Activated naive CD8-positive, alpha-beta T cell treated with anti-CD3 and anti-CD28 coated beads for 36 hours (primary cell): ENCODE measurements around the gene SLC16A10. TPM values are rescaled to one million over a fixed set of nuclear protein-coding genes. Genes with fewer than 3 reads are reported as not detected.
"Not testable (repeated sequence)": the region's sequence is repeated elsewhere in the genome, so short reads cannot be mapped to it uniquely, and the experiment has no call there.

Experiments
- DNase-seq: peaks from one replicate; pipeline ENCODE4 v3.0.0; 2021
- H3K27ac Mint-ChIP-seq: one replicate; pipeline ENCODE4 v1.8.0; 2022; ENCODE audit warnings: mild to moderate bottlenecking, moderate library complexity, mixed read lengths
- H3K27me3 Mint-ChIP-seq: one replicate; pipeline ENCODE4 v1.8.0; 2022; ENCODE audit warnings: mild to moderate bottlenecking, mixed read lengths
- H3K36me3 Mint-ChIP-seq: one replicate; pipeline ENCODE4 v1.8.0; 2021; ENCODE audit warnings: mild to moderate bottlenecking, mixed read lengths
- H3K4me1 Mint-ChIP-seq: one replicate; pipeline ENCODE4 v1.8.0; 2021; ENCODE audit warnings: mixed read lengths
- H3K4me3 Mint-ChIP-seq: one replicate; pipeline ENCODE4 v1.8.0; 2022; ENCODE audit warnings: mild to moderate bottlenecking, moderate library complexity, mixed read lengths
- H3K9me3 Mint-ChIP-seq: one replicate; pipeline ENCODE4 v1.8.0; 2022; ENCODE audit warnings: mixed read lengths
- total RNA-seq, 2 experiments: library from RNA; stranded (reverse); gene quantifications; one replicate each; pipeline ENCODE4 v1.2.3, GENCODE V29; 2021

The SLC16A10 gene
- total RNA-seq, 2 experiments from 2014 or later, result 12.0 to 13.4 TPM

DNA sequence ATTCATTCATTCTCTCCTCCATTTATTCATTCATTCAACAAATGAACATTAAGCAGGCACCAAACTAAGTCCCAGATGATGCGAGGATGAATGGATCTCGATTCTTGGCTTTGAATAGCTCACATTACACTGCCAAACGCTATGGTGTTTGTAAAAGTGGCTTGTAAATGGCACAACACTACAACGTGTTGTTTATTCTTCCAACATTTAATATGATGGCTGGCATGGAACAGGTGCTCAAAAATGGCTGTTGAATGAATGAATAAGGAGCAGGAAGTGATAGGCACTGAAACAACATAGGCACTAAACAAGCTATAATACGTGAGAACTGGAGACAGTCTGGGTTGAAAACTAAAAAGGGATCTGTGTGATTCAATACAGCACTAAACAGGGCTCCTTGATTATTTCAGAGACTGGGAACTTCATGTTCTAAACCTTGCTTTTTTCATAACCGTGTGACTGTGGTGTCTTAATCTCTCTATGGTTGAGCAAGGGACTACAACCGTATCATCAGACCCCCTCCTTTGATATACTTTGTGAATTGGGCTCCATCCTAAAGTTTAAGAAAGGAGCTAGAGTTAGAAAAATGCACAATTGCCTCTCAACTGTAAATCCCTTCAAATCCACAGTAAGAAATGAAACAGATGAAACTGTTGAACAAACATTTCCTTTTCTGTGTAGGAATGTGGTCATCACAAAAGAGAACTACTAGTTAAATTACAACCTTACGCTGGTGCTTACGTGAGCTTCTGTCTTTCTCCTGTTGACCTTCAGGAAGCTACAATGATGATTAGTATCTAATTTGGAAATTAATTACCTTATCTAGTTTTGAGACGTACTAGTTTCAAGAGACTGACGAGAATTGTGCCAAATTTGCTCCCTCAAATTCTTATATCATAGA, 16.9 kb upstream of the SLC16A10 start:
- H3K27me3 Mint-ChIP-seq, result no peaks in the 10 kb centered on the region
- no peak overlapping the region for H3K27ac Mint-ChIP-seq
- no peak overlapping the region for H3K4me3 Mint-ChIP-seq
- DNase-seq, result no peak
- H3K4me1 Mint-ChIP-seq, result no peaks in the 10 kb centered on the region
- H3K9me3 Mint-ChIP-seq, result no peaks in the 10 kb centered on the region
- H3K36me3 Mint-ChIP-seq, result no peaks in the 10 kb centered on the region

DNA sequence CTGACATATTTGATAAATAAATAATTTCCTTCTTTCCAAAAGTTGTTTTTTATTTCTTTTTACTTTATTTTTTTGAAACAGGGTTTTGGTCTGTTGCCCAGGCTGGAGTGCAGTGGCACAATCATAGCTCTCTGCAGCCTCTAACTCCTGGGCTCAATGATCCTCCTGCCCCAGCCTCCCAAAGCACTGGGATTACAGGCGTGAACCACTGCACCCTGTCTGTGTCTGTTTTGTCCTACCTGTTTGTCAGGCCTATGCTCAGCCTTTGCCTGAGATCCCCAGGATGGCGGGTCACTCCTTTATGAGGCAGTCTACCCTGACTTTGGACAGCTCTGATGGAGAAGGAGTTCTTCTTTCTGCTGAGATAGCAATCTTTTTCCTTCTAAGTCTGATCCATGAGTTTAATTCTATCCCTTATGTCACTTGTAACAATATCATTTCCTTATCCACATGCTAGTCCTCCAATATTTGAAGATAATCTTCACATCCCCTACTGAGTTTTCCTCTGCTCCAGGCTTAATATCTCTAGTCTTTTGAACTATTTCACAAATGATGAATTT, 14.4 kb upstream of the SLC16A10 start:
- Mint-ChIP-seq H3K27me3 (no peaks in the 10 kb centered on the region), H3K9me3 (no peaks in the 10 kb centered on the region)

DNA sequence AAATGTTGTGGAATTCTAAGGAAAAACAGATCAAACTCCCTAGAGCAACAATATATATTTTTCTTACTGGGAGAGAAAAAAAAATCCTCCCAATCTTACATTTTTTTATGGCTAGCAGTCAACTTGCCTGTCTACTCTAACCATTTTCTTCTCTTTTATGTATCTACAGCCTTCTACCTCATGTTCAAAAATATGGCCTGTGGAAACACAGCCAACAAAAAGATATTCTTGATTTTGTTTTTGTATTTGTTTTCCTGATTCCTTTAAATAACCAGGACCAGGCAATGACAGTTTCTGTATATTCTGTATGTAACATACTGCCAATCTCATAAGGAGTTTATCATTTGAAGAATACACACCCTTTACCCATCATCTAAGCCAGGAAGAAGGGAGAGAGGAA, 13.0 kb upstream of the SLC16A10 start:
- Mint-ChIP-seq H3K9me3 (no peaks in the 10 kb centered on the region), H3K4me1 (peaks cover 3% of the 10 kb centered on the region), H3K36me3 (no peaks in the 10 kb centered on the region), H3K27me3 (no peaks in the 10 kb centered on the region), H3K27ac (no peak overlapping the region), H3K4me3 (no peak overlapping the region)
- no peak for DNase-seq

More for the DNA sequence above, 14.4 kb upstream of the SLC16A10 start:
- Mint-ChIP-seq H3K4me1 (peaks cover 3% of the 10 kb centered on the region), H3K4me3 (no peak overlapping the region), H3K27ac (no peak overlapping the region), H3K36me3 (no peaks in the 10 kb centered on the region)
- DNase-seq, result no peak

DNA sequence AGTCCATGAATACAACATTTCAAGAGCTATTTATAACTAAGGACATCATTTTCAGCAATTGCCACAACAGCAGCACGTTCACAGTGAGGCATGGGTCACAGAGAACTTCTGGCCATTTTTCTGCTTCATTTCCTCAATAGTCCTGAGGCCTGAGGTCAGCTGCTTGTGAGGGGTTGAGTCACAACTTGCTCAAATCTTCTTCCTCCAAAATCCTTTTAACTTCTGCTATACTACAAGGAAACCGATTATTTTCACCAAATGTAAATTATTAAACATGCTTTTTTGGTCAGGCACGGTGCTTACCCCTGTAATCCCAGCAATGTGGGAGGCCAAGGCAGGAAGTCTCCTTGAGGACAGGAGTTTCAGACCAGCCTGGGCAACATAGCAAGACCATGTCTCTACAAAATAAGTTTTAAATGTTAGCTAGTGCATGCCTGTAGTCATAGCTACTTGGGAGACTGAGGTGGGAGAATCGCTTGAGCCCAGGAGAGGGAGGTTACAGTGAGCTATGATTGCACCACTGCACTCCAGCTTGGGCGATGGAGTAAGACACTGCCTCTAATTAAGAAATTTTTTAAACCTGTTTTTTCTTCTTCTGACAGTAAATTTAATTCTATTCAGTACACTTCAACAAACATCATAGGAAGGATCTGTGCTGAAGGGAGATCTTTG, 11.1 kb upstream of the SLC16A10 start:
- H3K36me3 Mint-ChIP-seq, result no peaks in the 10 kb centered on the region
- H3K4me1 Mint-ChIP-seq, result peaks cover 3% of the 10 kb centered on the region
- H3K27ac Mint-ChIP-seq, result no peak overlapping the region
- no peaks in the 10 kb centered on the region for H3K27me3 Mint-ChIP-seq
- DNase-seq, result no peak
- H3K9me3 Mint-ChIP-seq, result no peaks in the 10 kb centered on the region
- no peak overlapping the region for H3K4me3 Mint-ChIP-seq

DNA sequence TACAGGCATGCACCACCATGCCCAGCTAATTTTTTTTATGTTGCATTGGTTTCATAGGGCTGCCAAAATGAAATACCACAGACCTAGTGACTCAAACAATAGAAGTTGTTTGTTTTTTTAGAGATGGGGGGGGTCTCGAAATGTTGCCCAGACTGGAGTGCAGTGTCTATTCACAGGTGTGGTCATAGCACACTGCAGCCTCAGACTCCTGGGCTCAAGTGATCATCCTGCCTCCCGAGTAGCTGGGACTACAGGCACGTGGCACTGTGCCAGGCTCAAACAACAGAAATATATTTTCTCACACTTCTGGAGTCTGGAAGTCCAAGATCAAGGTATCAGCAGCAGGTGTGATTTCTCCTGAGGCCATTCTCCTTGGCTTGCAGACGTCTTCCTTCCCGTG, 6.6 kb upstream of the SLC16A10 start:
- Mint-ChIP-seq H3K4me1 (peaks cover 1% of the 10 kb centered on the region), H3K4me3 (no peak overlapping the region), H3K36me3 (no peaks in the 10 kb centered on the region), H3K9me3 (no peaks in the 10 kb centered on the region), H3K27me3 (no peaks in the 10 kb centered on the region), H3K27ac (no peak overlapping the region)
- no peak for DNase-seq

DNA sequence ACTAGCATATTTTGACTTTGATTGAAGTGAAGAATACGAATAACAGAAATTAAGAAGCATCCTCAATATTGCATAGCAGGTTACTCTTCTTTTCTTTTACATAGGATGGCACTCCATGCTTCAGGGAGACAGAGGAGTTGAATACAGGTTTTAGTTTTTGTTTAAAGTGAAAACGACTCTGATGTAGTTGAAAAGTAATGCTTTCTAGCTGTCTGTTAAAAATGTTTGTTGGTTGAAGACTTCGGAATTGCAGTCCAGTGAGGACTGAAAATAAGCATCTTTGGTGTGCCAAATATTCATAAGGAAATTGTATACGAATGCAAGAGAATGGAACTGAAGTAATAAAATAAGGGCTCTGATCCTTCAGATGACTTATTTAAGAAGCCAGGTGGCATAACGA, 618 bp upstream of the SLC16A10 start:
- Mint-ChIP-seq H3K4me1 (peaks cover 33% of the 10 kb centered on the region), H3K9me3 (no peaks in the 10 kb centered on the region), H3K4me3 (peak overlapping the region; percentile 79), H3K27ac (peak overlapping the region; percentile 63), H3K36me3 (no peaks in the 10 kb centered on the region), H3K27me3 (no peaks in the 10 kb centered on the region)
- DNase-seq, result no peak

DNA sequence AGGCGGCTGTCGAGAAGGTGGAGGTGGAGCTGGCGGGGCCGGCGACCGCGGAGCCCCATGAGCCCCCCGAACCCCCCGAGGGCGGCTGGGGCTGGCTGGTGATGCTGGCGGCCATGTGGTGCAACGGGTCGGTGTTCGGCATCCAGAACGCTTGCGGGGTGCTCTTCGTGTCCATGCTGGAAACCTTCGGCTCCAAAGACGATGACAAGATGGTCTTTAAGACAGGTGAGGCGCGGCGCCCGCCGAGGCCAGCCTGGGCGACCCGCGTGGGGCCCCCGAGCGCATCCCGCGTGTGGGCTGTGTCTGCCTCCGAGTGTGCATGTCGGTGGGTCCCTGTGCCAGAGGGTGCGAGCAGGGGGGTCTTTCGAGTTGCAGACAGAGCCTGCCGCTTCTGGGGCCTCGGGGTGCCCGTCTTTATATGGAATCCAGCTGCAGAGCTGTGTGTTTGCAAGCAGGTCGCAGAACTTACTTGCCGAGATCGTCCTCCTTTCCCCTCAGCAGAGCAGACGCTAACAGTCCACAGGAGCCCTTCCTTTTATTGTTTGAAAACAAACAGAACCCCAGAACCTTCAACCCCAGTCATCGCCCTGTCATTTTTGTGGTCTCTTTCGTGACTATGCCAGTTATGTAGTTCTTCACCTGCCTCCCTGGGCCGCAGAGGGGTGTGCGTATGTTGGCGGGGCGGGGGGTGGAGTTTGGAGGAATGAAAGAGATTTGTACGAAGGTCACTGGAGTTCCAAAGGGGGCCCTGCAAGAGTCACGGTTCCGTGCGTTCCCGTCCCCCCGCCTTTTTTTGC, 766 bp downstream of the SLC16A10 start:
- H3K4me3 Mint-ChIP-seq, result peak overlapping the region; percentile 95
- H3K9me3 Mint-ChIP-seq, result no peaks in the 10 kb centered on the region
- H3K4me1 Mint-ChIP-seq, result peaks cover 33% of the 10 kb centered on the region
- H3K27ac Mint-ChIP-seq, result peak overlapping the region; percentile 88
- DNase-seq, result peak; percentile 76
- H3K36me3 Mint-ChIP-seq, result no peaks in the 10 kb centered on the region
- no peaks in the 10 kb centered on the region for H3K27me3 Mint-ChIP-seq

DNA sequence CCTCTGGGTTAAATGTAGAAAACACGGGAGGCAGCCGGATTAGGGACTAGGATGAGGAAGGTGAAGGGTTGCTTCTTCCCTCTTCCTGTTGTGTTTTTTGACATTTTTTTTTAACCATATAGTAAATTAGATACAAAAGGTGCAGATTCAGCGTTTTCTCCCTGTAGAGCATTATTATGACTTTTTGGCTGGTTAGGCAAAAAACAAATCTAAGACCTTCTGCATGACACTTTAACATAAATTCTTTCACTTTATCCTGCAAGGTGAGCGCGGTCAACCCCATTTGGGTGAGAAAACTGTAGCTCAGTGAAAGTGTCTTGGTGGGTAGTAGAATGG, 1.3 kb downstream of the SLC16A10 start:
- Mint-ChIP-seq H3K4me1 (peaks cover 33% of the 10 kb centered on the region), H3K36me3 (no peaks in the 10 kb centered on the region), H3K27me3 (no peaks in the 10 kb centered on the region), H3K4me3 (peak overlapping the region; percentile 95), H3K9me3 (no peaks in the 10 kb centered on the region), H3K27ac (peak overlapping the region; percentile 88)
- DNase-seq, result peak; percentile 14

DNA sequence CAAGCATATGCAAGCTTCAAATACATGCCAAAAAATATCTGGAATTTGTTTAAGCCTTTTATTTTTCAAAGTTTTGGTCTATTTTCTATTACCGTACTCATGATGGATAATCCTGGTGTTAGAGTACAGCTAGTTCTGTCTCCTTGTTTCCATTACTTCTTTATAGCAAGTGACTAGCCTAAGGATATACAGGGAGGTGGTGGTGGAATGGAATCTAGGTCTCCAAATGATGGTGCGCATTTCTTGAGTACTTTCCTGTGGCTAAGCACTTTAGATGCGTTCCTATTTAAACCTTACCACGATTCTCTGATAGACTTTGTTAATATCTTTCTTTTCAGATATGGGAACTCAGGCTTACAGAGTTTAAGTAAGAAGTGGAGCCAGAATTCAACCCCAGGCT, 3.5 kb downstream of the SLC16A10 start:
- Mint-ChIP-seq H3K9me3 (peaks cover 6% of the 10 kb centered on the region), H3K36me3 (peaks cover 10% of the 10 kb centered on the region), H3K27ac (no peak overlapping the region), H3K4me1 (peaks cover 42% of the 10 kb centered on the region), H3K27me3 (no peaks in the 10 kb centered on the region), H3K4me3 (no peak overlapping the region)
- DNase-seq, result no peak

DNA sequence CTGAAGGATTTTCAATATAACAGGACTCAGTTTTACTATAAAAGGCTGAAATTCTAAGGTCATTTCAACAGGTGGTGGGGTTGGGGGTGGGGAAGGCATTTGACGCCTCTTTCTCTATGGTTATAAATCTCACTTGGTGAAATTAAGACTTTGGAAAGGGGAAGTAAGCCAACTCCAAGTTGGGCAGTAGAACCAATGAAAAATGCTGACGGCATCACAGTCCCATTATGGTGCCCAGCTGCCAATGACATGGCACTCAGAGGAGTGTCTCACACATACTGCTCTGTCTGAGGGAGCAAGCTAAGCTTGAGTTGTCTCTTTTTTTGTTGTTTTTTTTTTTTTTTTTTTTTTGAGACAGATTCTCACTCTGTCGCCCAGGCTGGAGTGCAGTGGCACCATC, 4.7 kb downstream of the SLC16A10 start:
- Mint-ChIP-seq H3K4me1 (peaks cover 43% of the 10 kb centered on the region), H3K27ac (no peak overlapping the region), H3K27me3 (no peaks in the 10 kb centered on the region), H3K36me3 (peaks cover 10% of the 10 kb centered on the region), H3K4me3 (no peak overlapping the region), H3K9me3 (peaks cover 6% of the 10 kb centered on the region)
- DNase-seq, result no peak

DNA sequence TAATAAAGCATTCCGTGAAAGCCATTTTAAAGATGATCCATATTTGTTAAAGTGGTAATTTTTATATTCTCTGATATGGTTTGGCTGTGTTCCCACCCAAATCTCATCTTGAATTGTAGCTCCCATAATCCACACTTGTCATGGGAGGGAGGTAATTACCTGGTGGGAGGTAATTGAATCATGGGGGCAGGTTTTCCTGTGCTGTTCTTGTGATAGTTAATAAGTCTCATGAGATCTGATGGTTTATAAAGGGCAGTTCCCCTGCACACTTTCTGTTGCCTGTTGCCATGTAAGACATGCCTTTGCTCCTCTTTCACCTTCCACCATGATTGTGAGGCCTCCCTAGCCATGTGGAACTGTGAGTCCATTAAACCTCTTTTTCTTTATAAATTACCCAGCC, 8.2 kb downstream of the SLC16A10 start:
- peaks cover 23% of the 10 kb centered on the region for H3K4me1 Mint-ChIP-seq
- not testable (repeated sequence) for H3K4me3 Mint-ChIP-seq, DNase-seq, H3K27ac Mint-ChIP-seq, H3K27me3 Mint-ChIP-seq, H3K9me3 Mint-ChIP-seq
- H3K36me3 Mint-ChIP-seq, result peaks cover 13% of the 10 kb centered on the region

DNA sequence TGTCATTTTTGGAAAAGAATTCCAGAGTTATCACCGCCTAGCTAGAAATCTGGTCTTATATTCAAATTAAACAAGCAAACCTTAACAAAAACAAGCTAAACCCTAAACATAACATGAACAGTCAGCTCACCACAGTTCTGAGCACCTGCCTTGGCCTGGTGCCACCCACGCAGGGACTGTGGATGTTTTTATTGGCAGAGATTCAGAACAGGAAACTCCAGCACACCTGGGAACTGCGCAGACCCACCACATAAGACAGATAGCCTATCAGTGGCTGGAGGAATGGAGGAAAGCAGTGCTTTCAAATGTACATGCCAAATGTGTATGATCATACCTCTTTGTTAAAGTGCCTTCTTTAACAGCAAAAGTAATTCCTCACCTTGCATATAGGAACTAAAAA, 8.9 kb downstream of the SLC16A10 start:
- Mint-ChIP-seq H3K4me3 (no peak overlapping the region), H3K4me1 (peaks cover 23% of the 10 kb centered on the region)

DNA sequence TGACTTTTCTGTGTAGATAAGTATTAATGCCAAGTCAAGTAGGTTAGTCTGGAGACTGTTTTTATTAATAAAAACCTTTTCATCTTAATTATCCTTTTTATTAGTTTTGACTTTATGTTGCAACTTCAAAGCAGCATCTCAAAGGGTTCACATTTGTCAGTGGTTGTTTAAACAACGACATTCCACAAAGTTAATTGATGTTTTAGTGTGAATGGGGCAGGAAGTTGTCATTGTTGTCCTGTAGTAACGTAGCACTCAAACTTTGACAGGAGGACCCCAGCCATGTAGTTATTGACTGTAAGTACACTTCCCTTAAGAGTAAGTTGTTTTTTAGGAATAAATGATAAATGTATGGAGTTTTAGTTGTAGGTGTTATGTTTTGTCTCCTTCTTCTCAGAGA, 11.3 kb downstream of the SLC16A10 start:
- H3K4me1 Mint-ChIP-seq, result peaks cover 23% of the 10 kb centered on the region
- no peaks in the 10 kb centered on the region for H3K27me3 Mint-ChIP-seq
- peaks cover 6% of the 10 kb centered on the region for H3K9me3 Mint-ChIP-seq
- H3K27ac Mint-ChIP-seq, result no peak overlapping the region
- peaks cover 16% of the 10 kb centered on the region for H3K36me3 Mint-ChIP-seq
- H3K4me3 Mint-ChIP-seq, result no peak overlapping the region
- no peak for DNase-seq

More for the DNA sequence above, 8.9 kb downstream of the SLC16A10 start:
- peak; percentile 43 for DNase-seq
- Mint-ChIP-seq H3K27ac (peak overlapping the region; percentile 3), H3K27me3 (no peaks in the 10 kb centered on the region), H3K36me3 (peaks cover 13% of the 10 kb centered on the region), H3K9me3 (peaks cover 6% of the 10 kb centered on the region)

DNA sequence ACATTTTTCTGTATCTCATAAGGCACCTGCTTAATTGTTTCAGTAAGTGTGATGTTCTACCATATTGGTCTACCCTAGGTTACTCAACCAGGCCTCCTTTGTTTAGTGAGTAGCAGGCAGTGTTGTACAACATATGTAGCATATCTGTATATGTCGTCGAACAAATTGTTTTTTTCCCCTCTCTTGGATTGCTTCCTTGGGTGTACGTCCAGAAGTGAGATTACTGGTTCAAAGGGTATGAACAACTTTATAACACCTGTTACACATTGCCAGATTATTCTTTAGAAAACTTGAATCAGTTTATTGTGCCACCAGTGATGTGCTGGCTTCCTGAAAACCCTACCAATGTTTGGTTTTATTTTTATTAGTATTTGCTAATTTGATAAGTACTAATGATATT, 14.7 kb downstream of the SLC16A10 start:
- H3K27me3 Mint-ChIP-seq, result no peaks in the 10 kb centered on the region
- H3K4me3 Mint-ChIP-seq, result no peak overlapping the region
- H3K36me3 Mint-ChIP-seq, result peaks cover 25% of the 10 kb centered on the region
- no peak for DNase-seq
- peaks cover 6% of the 10 kb centered on the region for H3K9me3 Mint-ChIP-seq
- peaks cover 12% of the 10 kb centered on the region for H3K4me1 Mint-ChIP-seq
- H3K27ac Mint-ChIP-seq, result no peak overlapping the region

DNA sequence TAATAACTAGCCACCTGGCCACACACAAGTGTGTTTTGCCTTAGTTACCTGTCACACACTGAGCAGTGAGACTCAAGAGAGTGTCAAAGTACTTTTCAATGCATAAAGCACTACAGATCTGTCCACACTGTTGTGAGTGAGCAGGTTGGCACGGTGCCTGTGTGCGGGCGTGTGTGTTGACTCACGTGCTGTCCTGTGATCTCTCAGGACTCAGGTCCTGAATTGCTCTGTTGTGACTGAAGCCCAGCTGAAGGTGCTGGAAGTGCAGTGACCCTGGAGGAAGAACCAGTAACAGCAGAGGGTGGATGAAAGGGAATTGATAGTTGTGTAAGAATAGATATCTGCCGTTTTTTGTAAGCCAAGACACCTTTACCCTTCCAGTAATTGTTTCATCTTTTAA, 18.3 kb downstream of the SLC16A10 start:
- DNase-seq, result peak; percentile 25
- Mint-ChIP-seq H3K36me3 (peaks cover 37% of the 10 kb centered on the region), H3K27me3 (no peaks in the 10 kb centered on the region), H3K4me1 (peaks cover 16% of the 10 kb centered on the region), H3K4me3 (no peak overlapping the region), H3K27ac (no peak overlapping the region), H3K9me3 (peaks cover 11% of the 10 kb centered on the region)
